HS-5 (cell line): ENCODE results near the gene DLX3.

Experiments
- DNase-seq: peaks from one replicate; pipeline ENCODE4 v3.0.0-alpha.2; 2012; ENCODE audit warnings: low read depth

DLX3 gene

DNA sequence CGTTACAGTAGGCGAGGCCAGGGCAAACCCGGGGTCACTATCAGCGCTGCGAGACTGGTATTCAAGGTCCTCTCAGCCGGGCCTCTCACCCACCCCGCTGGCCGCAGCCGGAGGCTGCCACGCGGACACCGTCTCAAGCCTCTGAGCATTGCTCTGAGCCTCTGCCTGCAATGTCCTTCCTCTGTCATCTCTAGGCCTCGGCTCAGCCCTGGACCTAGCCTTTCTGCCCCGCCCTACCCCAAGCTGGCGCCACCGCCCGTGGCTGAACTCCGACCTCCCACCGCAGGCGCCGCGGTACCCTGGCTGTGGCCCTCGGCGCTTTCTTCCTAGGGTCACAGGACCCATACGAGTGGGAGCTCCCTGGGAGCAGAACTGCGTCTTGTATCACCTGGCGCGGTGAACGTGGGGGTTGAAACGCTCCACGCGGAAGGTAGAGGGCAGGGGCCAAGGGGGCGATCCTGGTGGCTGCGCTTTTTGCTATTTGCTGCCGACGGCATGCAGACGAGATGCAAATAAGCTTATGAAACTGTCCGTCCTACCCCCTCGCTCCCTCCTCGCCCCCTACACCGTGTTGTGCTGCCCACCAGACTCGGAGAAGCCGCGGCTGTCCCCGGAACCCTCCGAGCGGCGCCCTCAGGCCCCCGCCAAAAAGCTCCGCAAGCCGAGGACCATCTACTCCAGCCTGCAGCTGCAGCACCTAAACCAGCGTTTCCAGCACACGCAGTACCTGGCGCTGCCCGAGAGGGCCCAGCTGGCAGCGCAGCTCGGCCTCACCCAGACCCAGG is 22.3 kb downstream of the DLX3 start:
- DNase-seq, result no peak

DNA sequence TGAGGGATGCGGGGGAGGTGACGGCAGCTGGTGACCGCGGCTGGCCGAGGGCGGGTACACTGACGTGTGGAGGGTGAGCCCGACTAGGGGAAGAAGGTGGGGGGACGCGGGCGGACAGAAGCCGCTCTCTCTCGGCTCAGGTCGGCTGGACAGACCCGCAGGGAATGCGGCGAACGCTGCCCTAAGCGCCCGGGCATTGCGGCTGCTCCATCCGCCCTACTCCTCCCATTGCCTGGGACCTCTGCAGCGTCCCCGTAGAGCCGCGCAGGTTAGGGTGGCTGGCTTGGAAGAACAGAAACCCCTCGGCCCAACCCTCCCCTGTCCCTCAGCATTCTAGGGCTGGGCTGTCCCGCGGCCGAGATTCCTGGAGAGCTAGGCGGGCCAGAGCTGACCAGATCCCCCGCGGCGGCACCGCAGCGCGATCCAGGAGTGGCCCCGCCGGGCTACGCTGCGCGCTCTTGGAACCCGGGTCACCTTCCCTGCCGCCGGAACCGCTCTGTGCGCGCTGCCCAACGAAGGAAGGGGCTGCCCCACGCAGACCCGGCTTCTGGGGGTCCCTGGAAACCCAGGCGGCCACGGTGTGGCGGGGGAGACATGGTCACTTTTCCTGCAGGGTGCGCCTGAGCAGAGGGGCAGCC is 23.1 kb downstream of the DLX3 start:
- no peak for DNase-seq

DNA sequence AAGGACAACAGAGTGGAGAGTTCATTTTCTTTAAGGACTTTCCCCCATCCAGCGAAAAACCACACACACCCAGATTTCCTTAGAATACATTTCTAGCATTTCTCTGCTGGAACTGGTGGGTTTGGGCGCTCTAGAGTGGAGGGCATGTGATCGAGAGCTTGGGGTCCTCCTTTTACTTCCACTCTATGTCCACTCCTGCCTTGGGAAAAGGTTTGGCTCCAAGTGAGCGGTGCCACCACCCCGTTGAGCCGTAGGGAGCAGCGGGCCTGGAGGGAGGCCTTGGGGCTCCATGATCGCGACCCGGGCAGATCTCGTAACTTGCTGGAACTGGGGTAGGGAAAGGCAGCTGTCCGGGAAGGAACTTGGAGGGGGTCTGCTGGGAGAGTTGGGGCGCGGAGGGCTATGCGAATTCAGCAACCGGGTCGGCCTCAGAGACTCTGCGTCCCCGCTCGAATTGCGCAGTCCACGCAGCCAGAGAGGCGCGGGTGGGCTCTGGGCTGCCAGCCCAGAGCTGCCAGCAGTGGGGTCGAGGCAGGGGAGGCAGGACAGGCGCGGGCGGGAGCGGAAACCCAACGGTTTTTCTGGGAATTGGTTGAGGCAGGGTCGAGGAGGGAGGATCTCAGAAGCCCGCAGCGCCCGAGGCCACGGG is 23.7 kb downstream of the DLX3 start:
- no peak for DNase-seq

DNA sequence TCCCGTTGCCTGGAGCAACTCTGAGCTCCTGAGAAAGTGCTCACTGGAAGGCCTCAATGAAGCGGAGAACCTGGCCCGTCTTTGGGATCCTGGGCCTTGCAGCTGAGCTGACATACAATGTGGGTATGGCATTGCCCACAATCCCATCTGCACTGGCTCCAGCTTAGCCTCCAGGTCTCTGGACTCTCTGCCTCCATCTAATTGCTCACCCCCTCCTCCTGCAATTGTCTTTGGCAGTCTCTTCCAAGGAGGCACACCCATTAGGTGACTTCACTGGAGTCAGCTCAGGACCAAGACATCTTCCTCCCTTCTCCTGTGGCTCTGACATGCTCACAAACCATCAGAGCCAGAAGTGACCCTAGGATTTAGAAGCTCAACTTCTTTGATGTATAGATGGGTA is 24.5 kb downstream of the DLX3 start:
- no peak for DNase-seq

DNA sequence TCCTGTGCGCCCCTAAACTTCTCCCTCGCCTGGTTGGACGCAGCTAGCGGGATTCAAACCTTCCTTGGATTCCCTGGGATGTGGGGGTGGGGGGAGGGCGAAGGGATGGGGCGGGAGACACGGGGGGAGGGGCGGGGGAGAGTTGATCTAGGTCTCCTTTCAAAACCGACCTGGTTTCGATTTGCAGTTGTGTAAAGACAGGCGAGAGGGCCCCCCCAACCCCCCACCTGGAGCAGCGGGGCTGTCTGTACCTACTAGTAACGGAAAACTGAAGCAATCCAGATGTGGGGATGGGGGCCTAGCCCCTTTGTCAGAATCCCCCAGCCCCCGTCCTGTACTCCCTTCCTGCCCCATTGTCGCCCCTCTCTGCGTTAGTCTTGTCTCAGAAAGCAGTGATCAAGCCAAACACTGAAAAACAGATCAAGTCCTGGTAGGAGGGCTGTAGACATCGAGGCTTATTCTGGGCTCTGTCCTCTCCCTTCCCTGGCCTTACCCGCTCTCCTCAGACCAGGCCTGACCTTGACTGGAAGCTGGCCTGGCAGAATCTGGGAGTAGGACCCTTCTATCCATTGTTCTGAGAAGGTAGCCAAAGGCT is 25.1 kb downstream of the DLX3 start:
- DNase-seq, result no peak

DNA sequence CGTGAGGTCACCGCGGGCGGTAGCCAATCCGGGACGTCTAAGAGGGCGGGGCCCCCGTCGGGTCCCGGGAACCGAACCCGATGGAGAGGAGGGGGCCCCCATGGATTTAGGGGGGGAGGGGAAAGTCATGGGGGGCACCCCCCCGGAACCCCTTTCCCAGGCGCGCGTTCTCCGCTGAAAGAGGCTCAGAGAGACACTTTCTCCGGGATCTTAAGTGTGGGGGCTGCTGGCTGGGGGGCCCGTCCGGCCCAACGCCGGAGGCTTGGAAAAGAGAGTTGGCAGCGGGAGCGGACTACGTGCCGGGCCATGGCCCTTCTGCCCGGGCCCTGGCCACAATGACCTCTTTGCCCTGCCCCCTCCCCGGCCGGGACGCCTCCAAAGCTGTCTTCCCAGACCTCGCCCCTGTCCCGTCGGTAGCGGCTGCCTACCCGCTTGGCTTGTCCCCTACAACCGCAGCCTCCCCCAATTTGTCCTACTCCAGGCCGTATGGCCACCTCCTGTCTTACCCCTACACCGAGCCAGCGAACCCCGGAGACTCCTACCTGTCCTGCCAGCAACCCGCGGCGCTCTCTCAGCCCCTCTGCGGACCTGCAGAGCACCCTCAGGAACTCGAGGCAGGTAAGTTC is 25.8 kb downstream of the DLX3 start, which contains the start of gene DLX4:
Gene DLX4 (plus strand): TSS at position 57 of the 626 bp plus-strand sequence. CDS start 279 bp downstream, at position 336.
- no peak for DNase-seq

DNA sequence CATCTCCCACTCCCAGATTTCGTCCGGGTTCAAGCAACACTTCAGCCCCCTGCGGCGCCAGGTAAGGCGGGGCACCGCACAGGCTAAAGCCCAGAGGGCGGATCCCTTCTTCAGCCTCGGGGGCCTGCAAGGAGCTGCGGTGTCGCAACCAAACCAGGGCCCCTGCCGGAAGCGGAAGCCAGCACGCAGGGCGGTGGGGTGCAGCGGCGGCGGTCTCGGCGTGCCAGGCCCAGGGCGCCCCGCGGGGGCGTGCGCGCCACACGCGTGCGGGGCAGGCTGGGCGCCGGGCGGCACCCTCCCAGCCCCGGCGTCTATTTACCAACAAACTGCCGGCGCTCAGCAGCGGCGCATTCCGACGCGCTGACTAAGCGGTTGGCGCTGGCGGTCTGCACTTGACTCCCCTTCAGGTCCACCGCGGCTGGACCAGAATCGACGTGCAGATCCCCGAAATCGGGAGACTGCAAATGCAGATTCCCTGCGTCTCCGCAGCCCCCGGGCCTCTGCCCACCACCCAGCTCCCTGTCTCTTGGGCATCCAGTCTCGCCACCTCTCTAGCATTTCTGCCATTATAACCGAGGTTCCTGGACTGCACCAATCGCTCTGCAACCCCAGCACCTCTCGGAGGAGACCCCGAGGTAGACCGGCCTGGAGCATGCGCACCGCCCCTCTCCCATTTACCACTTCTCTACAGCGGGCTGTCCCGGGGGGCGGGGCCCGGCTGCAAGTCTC is 26.5 kb downstream of the DLX3 start:
- DNase-seq, result peak; percentile 33

DNA sequence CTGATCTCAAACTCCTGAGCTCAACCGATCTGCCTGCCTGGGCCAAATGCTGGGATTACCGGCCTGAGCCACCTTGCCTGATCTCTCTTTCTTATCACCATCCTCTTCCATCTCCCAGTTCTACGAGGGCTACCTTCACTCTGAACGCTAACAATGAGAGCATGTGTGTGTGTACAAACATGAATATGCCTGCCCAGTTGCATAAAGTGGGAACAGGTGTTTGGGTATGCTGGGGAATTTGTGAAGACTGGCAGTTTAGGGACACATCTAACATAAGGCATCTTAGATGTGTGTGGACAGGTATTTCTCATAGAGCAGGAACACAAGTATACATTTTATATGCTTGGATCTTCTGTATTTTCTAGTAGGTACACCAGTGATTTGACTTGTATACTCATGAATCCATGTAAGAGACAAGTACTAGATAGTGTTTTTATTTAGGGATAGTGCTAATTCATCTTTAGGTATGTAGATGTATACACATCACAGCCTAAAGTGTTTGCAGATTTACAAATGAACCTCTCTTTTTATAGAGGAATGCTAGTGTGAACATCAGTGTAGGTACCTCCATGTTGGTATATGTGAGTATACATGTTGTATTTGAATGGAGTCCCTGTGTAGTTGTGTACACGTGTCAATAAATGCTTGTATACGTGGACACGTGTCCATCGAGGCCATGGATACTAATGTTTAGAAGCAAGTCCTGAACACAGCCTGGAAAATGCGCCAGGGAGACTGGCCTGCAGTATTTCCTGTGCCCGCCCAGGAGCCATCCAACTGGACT is 27.2 kb downstream of the DLX3 start:
- no peak for DNase-seq

DNA sequence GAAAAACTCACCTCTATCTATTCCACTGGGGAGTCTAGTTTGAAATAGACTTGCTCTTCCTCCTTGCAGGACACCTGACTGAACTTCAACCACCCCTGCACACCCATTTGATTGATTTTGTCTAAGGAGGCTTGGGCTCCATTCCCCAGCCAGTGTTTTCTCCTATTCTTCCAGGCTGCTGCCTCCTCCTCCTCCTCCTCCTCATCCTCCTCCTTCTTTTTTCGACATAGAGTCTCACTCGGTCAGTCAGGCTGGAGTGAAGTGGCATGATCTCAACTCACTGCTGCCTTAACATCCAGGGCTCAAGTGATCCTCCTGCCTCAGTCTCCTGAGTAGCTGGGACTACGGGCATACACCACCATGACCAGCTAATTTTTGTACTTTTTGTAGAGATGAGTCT is 27.8 kb downstream of the DLX3 start:
- no peak for DNase-seq

DNA sequence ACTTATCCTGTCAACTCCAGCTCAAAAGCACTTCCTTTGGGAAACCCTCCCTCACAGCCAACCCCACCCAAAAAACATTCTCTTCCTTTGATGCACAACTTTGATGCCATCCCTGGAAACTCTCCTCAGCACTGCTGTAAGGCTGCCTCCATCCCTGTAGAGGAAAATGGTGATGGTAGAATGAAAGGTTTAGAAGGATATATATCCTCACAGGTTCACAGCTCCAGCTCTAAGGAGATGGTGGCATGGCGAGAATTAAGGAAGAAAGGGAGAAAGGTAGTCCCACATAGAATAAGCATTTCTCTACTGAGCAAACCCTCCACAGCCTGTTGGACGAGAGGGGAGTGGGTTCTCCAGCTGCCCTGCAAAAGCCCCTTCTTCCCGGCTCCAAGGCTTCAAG is 28.3 kb downstream of the DLX3 start:
- DNase-seq, result no peak

DNA sequence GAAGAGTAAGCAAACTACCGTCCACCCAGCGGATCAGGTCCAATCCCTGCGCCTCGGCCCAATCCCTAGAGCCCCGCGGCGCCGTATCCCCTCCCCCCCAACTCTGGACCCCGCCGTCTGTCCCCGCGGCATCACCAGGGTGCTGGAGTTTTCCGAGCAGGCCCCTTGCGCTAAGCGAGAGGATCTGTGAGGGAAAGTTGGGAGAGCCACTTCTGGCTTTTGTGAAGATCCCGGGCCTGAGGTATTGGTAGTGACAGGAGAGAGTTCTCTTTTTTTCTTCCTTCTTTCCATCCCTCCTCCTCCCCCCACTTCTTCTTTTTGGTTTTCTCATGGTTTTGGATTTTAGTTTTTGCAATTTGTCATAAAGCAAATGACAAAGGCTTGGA is 29.5 kb downstream of the DLX3 start:
- DNase-seq, result no peak

DNA sequence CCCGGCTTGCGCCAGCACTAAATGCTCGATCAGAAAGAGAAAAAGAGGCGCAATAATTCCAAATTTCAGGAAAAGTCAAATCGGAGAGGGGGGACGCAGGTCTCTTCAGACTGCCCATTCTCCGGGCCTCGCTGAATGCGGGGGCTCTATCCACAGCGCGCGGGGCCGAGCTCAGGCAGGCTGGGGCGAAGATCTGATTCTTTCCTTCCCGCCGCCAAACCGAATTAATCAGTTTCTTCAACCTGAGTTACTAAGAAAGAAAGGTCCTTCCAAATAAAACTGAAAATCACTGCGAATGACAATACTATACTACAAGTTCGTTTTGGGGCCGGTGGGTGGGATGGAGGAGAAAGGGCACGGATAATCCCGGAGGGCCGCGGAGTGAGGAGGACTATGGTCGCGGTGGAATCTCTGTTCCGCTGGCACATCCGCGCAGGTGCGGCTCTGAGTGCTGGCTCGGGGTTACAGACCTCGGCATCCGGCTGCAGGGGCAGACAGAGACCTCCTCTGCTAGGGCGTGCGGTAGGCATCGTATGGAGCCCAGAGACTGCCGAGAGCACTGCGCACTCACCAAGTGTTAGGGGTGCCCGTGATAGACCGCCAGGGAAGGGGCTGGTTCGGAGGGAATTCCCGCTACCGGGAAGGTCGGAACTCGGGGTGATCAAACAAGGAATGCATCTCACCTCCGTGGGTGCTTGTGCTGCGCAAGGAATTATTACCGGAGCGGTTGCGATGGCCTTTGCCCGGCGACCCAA is 30.1 kb downstream of the DLX3 start:
- DNase-seq, result no peak

DNA sequence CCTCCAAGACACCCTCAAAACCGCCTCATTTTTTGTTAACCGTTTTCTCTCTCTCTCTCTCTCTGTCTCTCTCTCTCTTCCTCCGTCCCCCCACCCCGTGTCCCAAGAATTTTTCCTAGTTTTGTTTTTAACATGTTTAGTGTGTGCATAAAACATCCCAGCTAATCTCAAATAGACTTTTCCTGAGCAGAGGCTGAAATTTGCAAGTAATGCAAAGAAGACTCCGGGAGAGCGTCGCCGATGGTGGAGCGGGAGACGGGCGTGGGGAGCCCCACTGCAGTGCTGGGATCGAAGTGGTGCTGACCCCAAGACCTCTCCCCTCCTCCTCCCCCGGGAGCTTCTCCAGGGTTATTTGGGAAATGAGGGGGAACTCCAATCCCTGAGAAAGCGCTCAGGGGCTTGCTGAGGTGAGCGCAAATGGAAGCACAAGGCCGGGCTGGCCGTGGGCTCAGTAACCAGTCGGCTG is 30.7 kb downstream of the DLX3 start:
- no peak for DNase-seq

DNA sequence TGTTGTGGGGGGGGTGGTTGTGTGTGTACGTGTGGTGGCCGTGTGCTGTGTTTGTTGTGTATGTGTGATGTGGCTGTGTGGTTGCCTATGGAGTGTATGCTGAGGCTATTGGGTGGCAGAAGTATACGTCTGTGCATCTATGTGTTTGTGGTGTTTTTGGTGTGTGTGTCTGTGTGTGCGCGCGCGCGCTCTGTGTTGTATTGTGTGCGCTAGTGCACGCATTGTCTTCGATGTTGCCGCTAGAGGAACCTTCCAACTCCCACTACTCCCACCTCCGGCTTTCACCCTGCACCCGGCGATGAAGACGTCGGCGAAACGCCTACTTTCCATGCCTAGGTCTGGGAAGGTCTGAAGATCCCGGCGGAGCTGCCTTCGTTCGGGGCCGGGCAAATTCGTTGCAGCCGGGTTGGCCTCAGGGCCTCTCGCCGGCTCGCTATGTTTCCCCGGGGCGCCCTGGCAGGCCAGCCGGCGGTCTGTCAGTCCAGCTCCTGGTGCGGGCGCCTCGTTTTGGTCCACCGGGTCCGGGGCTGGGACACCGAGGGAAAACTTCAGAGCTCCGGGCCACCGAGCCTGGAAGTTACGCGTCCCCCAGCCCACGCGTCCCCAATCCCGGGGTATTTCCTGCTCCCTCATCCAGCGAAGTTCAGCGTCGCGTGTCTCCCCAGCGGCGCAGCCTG is 31.3 kb downstream of the DLX3 start:
- no peak for DNase-seq

DNA sequence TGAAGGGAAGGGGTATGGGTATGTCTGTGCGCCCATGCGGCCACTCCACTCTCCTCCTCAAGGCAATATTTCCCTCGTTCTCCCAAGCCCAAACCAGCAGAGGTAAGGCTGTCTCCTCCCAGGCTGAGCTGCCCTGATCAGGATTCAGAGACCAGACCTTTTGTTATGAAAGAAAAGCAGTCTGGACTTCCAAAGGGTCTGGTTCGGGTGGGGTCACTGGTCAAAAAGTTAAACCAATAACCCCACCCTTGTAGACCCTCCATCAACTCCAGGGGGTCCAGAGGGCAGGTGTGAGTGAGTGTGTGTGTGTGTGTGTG is 31.8 kb downstream of the DLX3 start:
- DNase-seq, result no peak

DNA sequence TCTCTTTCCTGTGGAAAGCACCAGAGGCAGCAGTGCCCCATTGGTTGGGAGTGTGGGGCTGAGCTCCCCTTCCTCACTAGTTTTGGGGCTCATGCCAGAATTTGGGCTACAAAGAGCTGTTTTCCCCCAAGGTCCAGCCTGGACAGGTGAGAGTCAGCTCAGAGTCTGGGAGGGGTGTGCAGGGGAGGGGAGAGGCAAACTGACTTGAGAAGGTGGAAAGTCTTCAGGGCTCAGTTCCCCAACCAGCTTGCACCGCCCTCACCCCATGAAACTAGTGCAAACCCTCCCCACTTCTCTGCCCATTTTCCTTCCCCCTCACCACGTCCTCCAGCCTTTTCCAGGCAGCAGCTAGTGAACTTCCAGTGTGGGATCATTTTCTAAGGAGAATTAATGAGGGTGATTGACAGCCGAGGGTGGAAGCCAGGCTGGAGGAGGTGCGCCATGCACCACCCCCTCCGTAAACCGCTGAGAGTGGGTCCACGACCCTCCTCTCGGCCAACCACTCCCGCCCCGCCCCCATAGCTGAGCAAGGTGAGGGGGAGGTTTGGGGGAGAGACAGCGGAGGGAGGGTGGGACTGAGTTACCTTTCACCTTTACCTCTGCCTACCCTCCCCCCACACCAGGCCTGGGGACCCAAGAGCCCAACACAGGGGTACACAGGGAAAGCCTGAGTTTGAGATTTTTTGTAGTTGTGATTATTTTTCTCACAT is 32.3 kb downstream of the DLX3 start:
- DNase-seq, result no peak

DNA sequence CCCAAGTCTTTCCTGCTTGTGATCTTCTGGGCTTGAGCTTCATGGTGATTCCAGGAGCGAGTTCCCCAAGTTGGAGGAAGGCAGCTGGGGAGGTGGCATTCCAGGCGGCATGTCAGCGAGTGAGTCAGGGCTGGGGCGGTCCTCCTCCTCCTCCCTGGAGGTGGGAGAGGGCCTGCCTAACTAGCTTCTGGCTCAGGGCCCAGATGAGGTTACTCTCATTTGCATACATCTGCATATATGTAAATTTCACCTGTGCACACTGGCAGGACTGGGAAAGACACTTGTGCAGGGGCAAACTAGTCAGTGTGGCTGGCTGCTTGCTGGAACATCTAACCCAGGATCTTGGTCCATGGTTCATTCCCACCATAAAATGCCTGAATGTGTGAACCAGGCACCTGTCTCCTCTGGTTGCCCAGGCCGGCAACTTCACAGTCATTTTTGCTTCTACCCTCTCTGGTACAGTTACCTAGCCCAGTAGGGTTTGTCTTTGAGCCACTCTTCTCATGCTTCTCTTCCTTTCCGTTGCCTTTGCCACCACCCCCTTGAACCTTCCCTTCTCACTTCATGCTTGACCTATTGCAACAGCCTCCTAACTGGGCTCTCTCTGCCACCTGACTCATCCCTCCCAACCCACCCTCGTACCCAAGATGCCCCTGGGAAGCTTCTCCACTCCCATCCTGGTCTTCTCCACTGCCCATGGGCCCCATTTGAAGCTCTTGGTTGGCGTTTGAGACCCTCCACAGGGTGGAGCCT is 35.7 kb downstream of the DLX3 start:
- no peak for DNase-seq

DNA sequence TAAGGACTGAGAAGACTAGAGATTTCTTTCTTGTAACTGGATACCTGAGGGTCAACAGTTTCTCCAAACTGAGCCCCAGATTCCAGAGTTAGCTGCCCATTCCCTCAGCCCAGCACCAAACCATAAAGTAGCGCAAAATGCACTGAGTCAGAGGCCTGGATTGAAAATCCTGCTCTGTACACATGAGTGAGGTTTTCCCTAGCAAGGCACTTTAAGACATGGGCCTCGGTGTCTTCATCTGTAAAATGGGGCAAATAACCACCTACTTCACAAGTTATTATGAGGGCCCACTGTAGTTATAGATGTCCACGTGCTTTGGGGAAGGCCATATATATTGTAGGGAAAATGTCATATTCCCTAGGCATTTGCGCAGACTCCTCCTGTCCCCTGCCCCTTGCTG is 36.3 kb downstream of the DLX3 start:
- no peak for DNase-seq
